ENCODE results near the gene CFAP61.

The CFAP61 gene

DNA sequence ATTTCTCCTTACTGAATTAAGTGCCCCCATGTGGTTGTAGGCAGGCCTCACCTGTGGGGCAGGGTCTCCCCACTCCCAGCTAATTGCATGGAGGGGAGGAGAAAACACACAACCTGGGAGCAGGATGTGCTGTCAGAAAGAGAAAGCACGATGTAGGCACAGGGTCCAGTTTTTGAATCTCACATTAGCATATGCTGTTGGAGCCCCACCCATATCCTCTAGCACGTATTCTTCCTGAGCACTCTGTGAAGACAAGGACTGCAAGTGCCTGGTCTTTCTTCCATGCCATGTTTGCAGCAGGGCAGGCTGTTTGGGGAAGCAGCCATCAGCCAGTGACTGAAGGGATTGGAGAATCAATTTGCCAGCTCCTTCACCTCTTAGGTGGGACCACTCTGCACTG lies 108.2 kb downstream of the CFAP61 start:
- Histone ChIP-seq H2AFZ (ENCODE audit: low read length) (no peak overlapping the region), H3F3A (ENCODE audit: low read depth) (no peaks in the 10 kb centered on the region), H3K36me3 (ENCODE audit: insufficient read depth, low read length) (no peaks in the 10 kb centered on the region), H3K4me1 (ENCODE audit: insufficient read depth, low read length, poor library complexity, severe bottlenecking) (no peaks in the 10 kb centered on the region), H3K9me3 (ENCODE audit: insufficient read depth, low read depth, low read length) (no peaks in the 10 kb centered on the region), H3K4me2 (ENCODE audit: low read depth, low read length, poor library complexity, severe bottlenecking) (no peak overlapping the region), H3K27me3 (ENCODE audit: insufficient read depth, low read length, poor library complexity, severe bottlenecking) (no peaks in the 10 kb centered on the region), H4K20me1 (ENCODE audit: insufficient read depth, low read length, poor library complexity, severe bottlenecking) (no peaks in the 10 kb centered on the region), H3K79me2 (ENCODE audit: insufficient read depth, low read length) (no peaks in the 10 kb centered on the region), H3K4me3 (ENCODE audit: low read length, poor library complexity, severe bottlenecking) (no peak overlapping the region), H3K9me2 (replicated peaks; ENCODE audit: low read depth, low read length) (no peaks in the 10 kb centered on the region), H3K9ac (ENCODE audit: low read depth, low read length, poor library complexity, severe bottlenecking) (no peak overlapping the region)
- no peak for TF ChIP-seq EZH2phosphoT487 (IDR thresholded peaks at IDR 0.05; ENCODE audit: borderline replicate concordance)
- no peak for TF ChIP-seq CTCF (conservative IDR thresholded peaks at IDR 0.05; ENCODE audit: low read length)

GRCh38 chr20:20161611-20162010 lies 109.3 kb downstream of the CFAP61 start:
- Histone ChIP-seq H4K20me1 (ENCODE audit: insufficient read depth, low read length, poor library complexity, severe bottlenecking) (no peaks in the 10 kb centered on the region), H3K9ac (ENCODE audit: low read depth, low read length, poor library complexity, severe bottlenecking) (no peak overlapping the region), H3K4me3 (ENCODE audit: low read length, poor library complexity, severe bottlenecking) (no peak overlapping the region), H3K27me3 (ENCODE audit: insufficient read depth, low read length, poor library complexity, severe bottlenecking) (no peaks in the 10 kb centered on the region), H3K4me1 (ENCODE audit: insufficient read depth, low read length, poor library complexity, severe bottlenecking) (no peaks in the 10 kb centered on the region), H3K4me2 (ENCODE audit: low read depth, low read length, poor library complexity, severe bottlenecking) (no peak overlapping the region), H3K9me3 (ENCODE audit: insufficient read depth, low read depth, low read length) (no peaks in the 10 kb centered on the region), H3K9me2 (replicated peaks; ENCODE audit: low read depth, low read length) (no peaks in the 10 kb centered on the region), H2AFZ (ENCODE audit: low read length) (no peak overlapping the region), H3K79me2 (ENCODE audit: insufficient read depth, low read length) (no peaks in the 10 kb centered on the region), H3F3A (ENCODE audit: low read depth) (no peaks in the 10 kb centered on the region), H3K36me3 (ENCODE audit: insufficient read depth, low read length) (no peaks in the 10 kb centered on the region)
- no peak for TF ChIP-seq EZH2phosphoT487 (IDR thresholded peaks at IDR 0.05; ENCODE audit: borderline replicate concordance)
- TF ChIP-seq CTCF (conservative IDR thresholded peaks at IDR 0.05; ENCODE audit: low read length): no peak

DNA sequence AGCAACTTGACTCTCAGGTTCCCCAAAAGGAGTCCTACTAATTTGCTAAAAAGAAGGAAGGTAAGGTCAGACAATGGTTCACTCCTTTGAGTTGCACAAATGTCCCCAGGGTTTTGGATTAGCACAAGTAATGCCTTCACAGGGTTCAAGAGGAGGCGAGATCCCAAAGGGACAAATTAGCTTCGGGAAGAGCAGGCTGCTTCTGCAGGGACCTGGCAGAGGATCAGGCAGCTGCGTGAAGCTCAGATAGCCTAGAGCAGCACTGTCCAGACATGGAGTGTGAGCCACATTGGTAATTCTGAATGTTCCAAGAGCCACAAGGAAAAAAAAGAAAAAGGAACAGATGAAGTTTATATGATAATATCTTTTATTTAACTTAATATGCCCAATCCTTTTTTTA lies 115.4 kb downstream of the CFAP61 start:
- no peak for TF ChIP-seq CTCF (conservative IDR thresholded peaks at IDR 0.05; ENCODE audit: low read length)
- TF ChIP-seq EZH2phosphoT487 (IDR thresholded peaks at IDR 0.05; ENCODE audit: borderline replicate concordance): no peak
- no peaks in the 10 kb centered on the region for H3K79me2 ChIP-seq (ENCODE audit: insufficient read depth, low read length)
- no peaks in the 10 kb centered on the region for H3K9me3 ChIP-seq (ENCODE audit: insufficient read depth, low read depth, low read length)
- no peak overlapping the region for H3K4me3 ChIP-seq (ENCODE audit: low read length, poor library complexity, severe bottlenecking)
- H2AFZ ChIP-seq (ENCODE audit: low read length): no peak overlapping the region
- no peaks in the 10 kb centered on the region for H3K4me1 ChIP-seq (ENCODE audit: insufficient read depth, low read length, poor library complexity, severe bottlenecking)
- H3K4me2 ChIP-seq (ENCODE audit: low read depth, low read length, poor library complexity, severe bottlenecking): no peak overlapping the region
- no peaks in the 10 kb centered on the region for H3K27me3 ChIP-seq (ENCODE audit: insufficient read depth, low read length, poor library complexity, severe bottlenecking)
- H4K20me1 ChIP-seq (ENCODE audit: insufficient read depth, low read length, poor library complexity, severe bottlenecking): no peaks in the 10 kb centered on the region
- H3K9ac ChIP-seq (ENCODE audit: low read depth, low read length, poor library complexity, severe bottlenecking): no peak overlapping the region
- no peaks in the 10 kb centered on the region for H3K9me2 ChIP-seq (replicated peaks; ENCODE audit: low read depth, low read length)
- H3K36me3 ChIP-seq (ENCODE audit: insufficient read depth, low read length): no peaks in the 10 kb centered on the region
- no peaks in the 10 kb centered on the region for H3F3A ChIP-seq (ENCODE audit: low read depth)

Data from Loucy (cell line).